D721Med (cell line): ENCODE measurements around the gene SF3B2.
"Not testable (repeated sequence)": the region's sequence is repeated elsewhere in the genome, so short reads cannot be mapped to it uniquely, and the experiment has no call there.

ENCODE experiments used
- DNase-seq: peaks from one replicate; pipeline ENCODE4 v3.0.0; 2011; ENCODE audit warnings: low spot score; ENCODE audit not compliant: insufficient read length
- FAIRE-seq: peaks from 2 replicates; lab custom pipeline; 2011; peaks lifted over from hg19 to GRCh38; lab: Jason Lieb, UNC
- CTCF ChIP-seq: IDR thresholded peaks from 2 replicates; pipeline ENCODE4 v1.5.1; 2012; ENCODE audit warnings: mild to moderate bottlenecking, control low read depth; ENCODE audit not compliant: insufficient read depth; ENCODE audit errors: missing control alignments

SF3B2 gene

GRCh38 chr11:66017321-66017720 lies 34.8 kb upstream of the SF3B2 start:
- TF ChIP-seq CTCF: no peak
- DNase-seq: no peak
- FAIRE-seq: no peak

GRCh38 chr11:66020212-66020611 lies 32.0 kb upstream of the SF3B2 start:
- no peak for FAIRE-seq
- TF ChIP-seq CTCF: no peak

DNA sequence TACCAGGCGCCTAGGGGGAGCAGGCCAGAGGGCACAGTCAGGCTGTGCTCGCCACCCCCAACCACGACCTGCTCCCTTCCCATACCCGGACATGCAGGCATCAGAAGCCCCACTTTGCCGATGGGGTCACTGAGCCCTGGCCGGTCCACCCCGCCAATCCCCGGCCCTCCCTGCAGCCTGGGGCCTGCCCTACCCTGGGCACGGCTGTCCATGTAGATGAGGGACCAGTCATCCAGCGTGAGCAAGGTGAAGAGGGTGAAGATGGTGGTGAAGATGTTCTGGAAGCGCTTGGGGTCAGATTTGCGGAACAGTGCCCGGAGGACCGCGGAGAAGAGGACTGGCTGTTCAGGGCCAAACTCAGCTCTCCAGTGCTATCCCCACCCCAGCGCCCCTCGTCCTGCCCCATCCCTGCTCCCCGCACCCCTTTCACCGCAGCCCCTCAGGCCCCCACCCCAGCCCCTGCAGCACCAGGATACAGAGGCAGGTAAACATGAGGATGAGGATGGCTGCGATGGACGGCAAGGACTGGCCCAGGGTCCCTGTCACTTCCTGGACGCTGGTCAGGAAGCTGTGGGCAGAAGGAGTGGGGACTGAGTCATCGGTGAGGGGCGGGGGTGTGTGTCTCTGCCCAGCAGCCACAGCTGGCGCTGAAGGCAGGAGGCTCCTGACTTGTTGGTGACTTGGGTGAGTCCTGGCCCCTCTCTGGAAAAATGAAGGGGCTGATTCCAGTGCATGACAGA lies 31.4 kb upstream of the SF3B2 start:
- FAIRE-seq (no peak), DNase-seq (no peak)
- TF ChIP-seq CTCF: no peak

More at GRCh38 chr11:66020212-66020611, 32.0 kb upstream of the SF3B2 start:
- no peak for DNase-seq

GRCh38 chr11:66022401-66023185 lies 29.6 kb upstream of the SF3B2 start:
- no peak for FAIRE-seq
- TF ChIP-seq CTCF: peak; percentile 83
- DNase-seq: peak; percentile 90

DNA sequence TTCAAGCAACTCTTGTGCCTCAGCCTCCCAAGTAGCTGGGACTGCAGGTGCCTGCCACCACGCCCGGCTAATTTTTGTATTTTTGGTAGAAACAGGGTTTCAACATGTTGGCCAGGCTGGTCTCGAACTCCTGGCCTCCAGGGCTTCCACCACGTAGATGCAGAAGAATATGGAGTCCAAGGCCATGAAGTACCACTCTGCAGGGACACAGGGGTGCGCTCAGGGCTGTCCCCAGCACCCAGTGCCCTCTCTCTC lies 29.1 kb upstream of the SF3B2 start:
- FAIRE-seq, DNase-seq: not testable (repeated sequence)

DNA sequence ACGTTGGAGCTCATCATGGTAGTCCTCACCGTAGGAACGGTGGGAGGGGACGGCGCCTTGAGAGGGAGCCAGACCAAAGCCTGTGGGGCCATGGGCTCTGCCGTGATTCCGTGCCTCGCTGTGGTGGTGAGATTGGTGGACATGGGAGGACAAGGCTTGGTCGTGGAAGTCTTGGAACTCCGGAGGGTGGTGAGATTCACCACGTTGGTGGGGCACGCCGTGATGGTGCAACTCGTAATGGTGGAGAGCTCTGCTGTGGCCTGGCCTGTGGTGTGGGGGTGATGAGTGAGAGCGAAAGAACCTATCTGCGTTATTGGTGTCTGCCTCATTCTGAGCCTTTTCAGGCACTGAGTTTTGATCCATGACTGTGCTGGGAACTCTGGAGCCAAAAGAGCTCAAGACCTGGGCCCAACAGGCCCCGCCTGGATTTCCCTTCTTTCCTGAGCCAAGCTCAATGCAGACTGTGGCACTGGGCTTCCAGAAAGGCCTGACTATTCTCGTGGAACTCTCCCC lies 26.1 kb upstream of the SF3B2 start, which contains the start of gene CATSPER1:
CATSPER1 (minus strand) TSS at position 463 of the 513 bp plus-strand sequence; CDS start at position 363, 100 bp downstream.
- no peak for DNase-seq
- TF ChIP-seq CTCF: no peak
- FAIRE-seq: no peak

DNA sequence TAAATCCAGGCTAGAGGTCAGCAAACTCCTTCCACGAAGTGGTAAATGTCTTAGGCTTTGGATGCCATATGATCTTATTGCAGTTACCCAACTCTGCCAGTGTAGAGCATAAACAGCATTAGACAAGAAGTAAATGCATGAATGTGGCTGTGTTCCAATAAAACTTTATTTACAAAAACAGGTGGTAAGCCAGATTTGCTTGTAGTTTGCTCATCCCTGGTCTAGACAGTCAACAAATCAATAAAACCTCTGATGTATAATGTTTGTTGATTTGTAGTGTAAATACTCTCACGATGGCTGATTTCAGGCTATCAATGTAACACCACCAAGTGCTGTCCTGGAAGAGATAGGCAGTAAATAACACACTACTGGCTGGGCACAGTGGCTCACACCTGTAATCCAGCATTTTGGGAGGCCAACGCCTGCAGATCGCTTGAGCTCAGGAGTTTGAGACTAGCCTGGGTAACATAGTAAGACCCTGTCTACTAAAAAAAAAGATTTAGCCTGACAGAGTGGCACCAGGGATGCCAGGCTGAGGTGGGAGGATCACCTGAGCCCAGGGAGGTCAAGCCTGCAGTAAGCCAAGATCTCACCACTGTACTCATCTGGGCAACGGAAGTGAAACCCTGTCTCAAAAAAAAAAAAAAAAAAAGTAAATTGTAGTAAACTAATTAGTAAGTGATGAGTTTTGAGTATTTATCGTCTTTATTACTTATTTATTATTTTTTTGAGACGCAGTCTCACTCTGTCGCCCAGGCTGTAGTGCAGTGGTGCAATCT lies 19.0 kb upstream of the SF3B2 start:
- FAIRE-seq (no peak), DNase-seq (no peak)
- TF ChIP-seq CTCF: no peak
